HepG2 (cell line): Measurements from ENCODE around the gene MORF4L1. TPM values are rescaled to one million over a fixed set of nuclear protein-coding genes. Genes with fewer than 3 reads are reported as not detected.

Source experiments
- DBP ChIP-seq: sonication (generic); formaldehyde crosslinking; IDR thresholded peaks from 2 replicates; pipeline ENCODE4 v1.4.0; 2020; ENCODE audit warnings: missing genetic modification reagents; ENCODE audit errors: not compliant biosample characterization
- ELF4 ChIP-seq: sonication (generic); formaldehyde crosslinking; IDR thresholded peaks from 2 replicates; pipeline ENCODE4 v1.5.0; 2020; ENCODE audit warnings: missing genetic modification reagents, mild to moderate bottlenecking, moderate library complexity, borderline replicate concordance
- EP300 ChIP-seq, 3 experiments: sonication (generic) in 1 of 3; formaldehyde crosslinking in 1 of 3; IDR thresholded peaks; 2 replicates each; pipeline versions ENCODE4 v1.5.1 to v1.6.1; 2011 to 2020; ENCODE audit warnings: low read depth in 2 of 3, low read length in 2 of 3, borderline replicate concordance in 1 of 3, improper control_type of control experiment in 1 of 3, mild to moderate bottlenecking in 1 of 3, missing genetic modification reagents in 1 of 3, moderate library complexity in 1 of 3
- NBN ChIP-seq: fragments of 450-650 bp; conservative IDR thresholded peaks from 2 replicates; pipeline ENCODE4 v1.6.1; 2017
- NPAS2 ChIP-seq: sonication (generic); formaldehyde crosslinking; IDR thresholded peaks from 2 replicates; pipeline ENCODE4 v1.8.0; 2022; ENCODE audit warnings: mild to moderate bottlenecking, missing genetic modification reagents, borderline replicate concordance
- RBM22 ChIP-seq: fragments of 200-400 bp; formaldehyde crosslinking; optimal IDR thresholded peaks from 2 replicates; pipeline ENCODE3; 2017; ENCODE audit warnings: mild to moderate bottlenecking, low read length, moderate library complexity
- SYNCRIP ChIP-seq: fragments of 200-400 bp; formaldehyde crosslinking; IDR thresholded peaks from 2 replicates; pipeline ENCODE4 v1.6.1; 2018; ENCODE audit warnings: mild to moderate bottlenecking, low read depth, low read length; ENCODE audit not compliant: insufficient read depth
- TEAD3 ChIP-seq: optimal IDR thresholded peaks from 2 replicates; pipeline ENCODE3; 2016; ENCODE audit warnings: borderline replicate concordance
- USF2 ChIP-seq, 2 experiments: sonication (generic) in 1 of 2; formaldehyde crosslinking in 1 of 2; IDR thresholded peaks; 2 replicates each; pipeline versions ENCODE4 v1.5.1 to v1.6.1; 2011 to 2020; ENCODE audit warnings: borderline replicate concordance in 1 of 2, low read depth in 1 of 2, low read length in 1 of 2, mild to moderate bottlenecking in 1 of 2, missing genetic modification reagents in 1 of 2, moderate library complexity in 1 of 2
- ZMAT5 ChIP-seq: sonication (generic); formaldehyde crosslinking; IDR thresholded peaks from 2 replicates; pipeline ENCODE4 v1.5.0; 2020; ENCODE audit warnings: mild to moderate bottlenecking, low read depth, missing genetic modification reagents, borderline replicate concordance
- ZNF18 ChIP-seq: sonication (generic); formaldehyde crosslinking; IDR thresholded peaks from 2 replicates; pipeline ENCODE4 v1.8.0; 2022; ENCODE audit warnings: mild to moderate bottlenecking, missing genetic modification reagents; ENCODE audit not compliant: insufficient replicate concordance
- ZNF230 ChIP-seq: sonication (generic); formaldehyde crosslinking; IDR thresholded peaks from 2 replicates; pipeline ENCODE4 v1.4.0; 2020; ENCODE audit warnings: mild to moderate bottlenecking, missing genetic modification reagents
- ZNF770 ChIP-seq: sonication (generic); formaldehyde crosslinking; IDR thresholded peaks from 2 replicates; pipeline ENCODE4 v1.5.0; 2020; ENCODE audit warnings: mild to moderate bottlenecking, missing genetic modification reagents
- ZNF777 ChIP-seq: sonication (generic); formaldehyde crosslinking; IDR thresholded peaks from 2 replicates; pipeline ENCODE4 v1.4.0; 2020; ENCODE audit warnings: missing genetic modification reagents
- ZSCAN21 ChIP-seq: sonication (generic); formaldehyde crosslinking; IDR thresholded peaks from 2 replicates; pipeline ENCODE4 v1.8.0; 2022; ENCODE audit warnings: mild to moderate bottlenecking, missing genetic modification reagents, moderate library complexity, borderline replicate concordance
- ZXDC ChIP-seq: sonication (generic); formaldehyde crosslinking; IDR thresholded peaks from 2 replicates; pipeline ENCODE4 v1.5.0; 2020; ENCODE audit warnings: mild to moderate bottlenecking, missing genetic modification reagents
- polyA plus RNA-seq, 8 experiments: library from polyadenylated mRNA; depleted of rRNA in 3 of 8; stranded (reverse) in 7 of 8; unstranded in 1 of 8; fragments of >200 nt; fragmentation: Illumina TruSeq in 4 of 8; extraction: Trizol in 4 of 8; gene quantifications; 2 replicates each; pipeline versions ENCODE4 v1.2.1 to v1.2.3, GENCODE V29; 2011 to 2016; ENCODE audit warnings: low read depth in 4 of 8, missing spikeins in 1 of 8, mixed read lengths in 1 of 8; ENCODE audit not compliant: insufficient read depth in 1 of 8
- total RNA-seq, 5 experiments: library from RNA; depleted of rRNA; stranded (reverse); fragments of >200 nt; fragmentation: Illumina TruSeq; extraction: Trizol; gene quantifications; 2 replicates each; pipeline ENCODE4 v1.2.3, GENCODE V29; 2016; ENCODE audit warnings: low read depth in 1 of 5

Gene MORF4L1
- total and polyA plus RNA-seq, 2 of the 13 experiments (the other 11 are each of a cell fraction or from before 2014, with no cell fraction given), result 218 to 219 TPM

- TF ChIP-seq EP300 (IDR thresholded peaks at IDR 0.05; ENCODE audit: low read depth in 2 of 2, low read length in 2 of 2), result no peak
- TF ChIP-seq EP300 (CRISPR knock-in tag; IDR thresholded peaks at IDR 0.05; ENCODE audit: borderline replicate concordance), result no peak
- no peak for TF ChIP-seq DBP (CRISPR knock-in tag)
- peak; percentile 75; the same call in 1 of the 2 replicates for TF ChIP-seq ZNF230 (CRISPR knock-in tag)
- no peak for TF ChIP-seq ELF4 (CRISPR knock-in tag)
- peak; percentile 90; the same call in 1 of the 2 replicates for TF ChIP-seq ZSCAN21 (CRISPR knock-in tag)
- peak; percentile 58 for TF ChIP-seq TEAD3 (CRISPR knock-in tag)
- no peak for TF ChIP-seq USF2 (IDR thresholded peaks at IDR 0.05; ENCODE audit: low read depth, low read length)
- TF ChIP-seq USF2 (CRISPR knock-in tag; IDR thresholded peaks at IDR 0.05; ENCODE audit: borderline replicate concordance), result no peak; the same call in 1 of the 2 replicates
- no peak for TF ChIP-seq RBM22
- TF ChIP-seq ZXDC (CRISPR knock-in tag), result no peak
- no peak for TF ChIP-seq SYNCRIP
- TF ChIP-seq ZNF18 (CRISPR knock-in tag), result no peak
- peak; percentile 28; the same call in 1 of the 2 replicates for TF ChIP-seq ZNF770
- no peak for TF ChIP-seq ZMAT5 (CRISPR knock-in tag)
- no peak for TF ChIP-seq NPAS2
- TF ChIP-seq NBN, result no peak
- no peak for TF ChIP-seq ZNF777
Observed at GRCh38 chr15:78944669-78945407, 72.1 kb downstream of the MORF4L1 start, which contains the start of gene CTSH (continued).
